Retinal pigment epithelial cell (primary cell): ENCODE measurements around the gene CRISPLD2.

Source experiments
- DNase-seq: peaks from one replicate; pipeline ENCODE4 v3.0.0-alpha.2; 2010; ENCODE audit warnings: low read depth
- H3K4me3 ChIP-seq: 2 replicates; pipeline ENCODE4 v1.5.1; 2011; ENCODE audit warnings: mild to moderate bottlenecking, low read length, control low read depth, moderate library complexity
- CTCF ChIP-seq: conservative IDR thresholded peaks from 2 replicates; pipeline ENCODE4 v1.5.1; 2011; ENCODE audit warnings: low read depth, low read length, control low read depth, inconsistent platforms

CRISPLD2 gene

DNA sequence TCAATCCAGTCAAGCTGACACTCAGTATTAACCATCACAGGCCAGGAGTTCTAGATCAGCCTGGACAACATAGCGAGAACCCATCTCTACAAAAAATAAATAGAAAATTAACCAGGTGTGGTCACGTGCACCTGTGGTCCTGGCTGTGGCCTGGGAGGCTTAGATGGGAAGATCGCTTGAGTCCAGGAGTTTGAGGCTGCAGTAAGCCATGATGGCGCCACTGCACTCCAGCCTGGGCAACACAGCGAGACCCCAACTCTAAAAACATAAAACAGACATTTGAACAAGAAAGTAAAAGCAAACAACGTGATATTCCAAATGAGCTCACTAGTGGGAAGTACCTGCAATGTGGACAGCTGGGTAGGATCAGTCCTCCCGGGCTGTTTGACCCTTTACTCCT lies 41.9 kb downstream of the CRISPLD2 start:
- no peak overlapping the region for H3K4me3 ChIP-seq
- TF ChIP-seq CTCF, result no peak
- no peak for DNase-seq

GRCh38 chr16:84862804-84863480 lies 43.2 kb downstream of the CRISPLD2 start:
- no peak for DNase-seq
- no peak overlapping the region for H3K4me3 ChIP-seq
- no peak for TF ChIP-seq CTCF

DNA sequence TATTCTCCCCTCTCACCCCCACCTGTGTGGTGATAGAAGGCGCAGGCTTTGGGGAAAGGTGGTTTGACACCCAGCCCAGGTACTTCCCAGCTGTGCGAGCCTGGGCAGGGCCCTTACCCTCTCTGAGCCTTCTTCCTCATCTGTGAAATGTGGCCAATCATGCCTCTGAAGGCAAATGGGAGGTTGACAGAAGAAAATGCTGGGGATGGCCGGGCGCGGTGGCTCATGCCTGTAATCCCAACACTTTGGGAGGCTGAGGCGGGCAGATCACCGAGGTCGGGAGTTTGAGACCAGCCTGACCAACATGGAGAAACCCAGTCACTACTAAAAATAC lies 43.7 kb downstream of the CRISPLD2 start:
- no peak for DNase-seq
- TF ChIP-seq CTCF, result no peak
- no peak overlapping the region for H3K4me3 ChIP-seq

DNA sequence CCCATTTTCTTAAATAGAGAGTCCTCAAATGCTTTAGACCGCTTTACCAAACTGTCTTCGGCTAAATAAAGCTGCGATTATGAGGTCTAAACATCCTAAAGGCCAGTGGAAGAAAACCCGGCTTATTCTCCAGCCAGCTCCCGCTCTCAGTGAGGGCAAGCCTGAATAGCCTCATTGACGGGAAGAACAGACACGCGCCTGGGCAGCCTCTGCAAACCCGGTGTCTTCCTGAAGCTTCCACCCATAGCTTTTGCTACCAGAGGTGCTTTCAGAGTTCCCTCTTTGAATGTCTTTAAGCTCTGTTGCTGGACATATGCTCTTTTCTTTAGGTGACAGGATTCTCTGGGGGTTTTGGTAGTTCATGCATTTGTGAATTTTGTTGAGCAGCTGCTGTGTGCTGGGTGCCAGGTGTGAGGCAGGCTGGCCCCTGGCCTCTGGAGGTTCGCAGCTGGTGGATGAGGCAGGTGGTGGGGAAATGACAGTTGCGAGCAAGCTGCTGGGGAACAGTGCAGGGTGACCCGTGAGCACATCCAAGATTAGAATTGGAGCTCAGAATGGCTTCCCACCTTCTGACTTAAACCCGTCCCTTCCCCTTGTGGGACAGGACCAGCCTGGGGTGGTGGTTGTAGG lies 44.7 kb downstream of the CRISPLD2 start:
- no peak for TF ChIP-seq CTCF
- no peak for DNase-seq
- H3K4me3 ChIP-seq, result no peak overlapping the region

GRCh38 chr16:84867696-84868095 lies 47.9 kb downstream of the CRISPLD2 start:
- DNase-seq, result no peak
- no peak for TF ChIP-seq CTCF
- H3K4me3 ChIP-seq, result no peak overlapping the region

DNA sequence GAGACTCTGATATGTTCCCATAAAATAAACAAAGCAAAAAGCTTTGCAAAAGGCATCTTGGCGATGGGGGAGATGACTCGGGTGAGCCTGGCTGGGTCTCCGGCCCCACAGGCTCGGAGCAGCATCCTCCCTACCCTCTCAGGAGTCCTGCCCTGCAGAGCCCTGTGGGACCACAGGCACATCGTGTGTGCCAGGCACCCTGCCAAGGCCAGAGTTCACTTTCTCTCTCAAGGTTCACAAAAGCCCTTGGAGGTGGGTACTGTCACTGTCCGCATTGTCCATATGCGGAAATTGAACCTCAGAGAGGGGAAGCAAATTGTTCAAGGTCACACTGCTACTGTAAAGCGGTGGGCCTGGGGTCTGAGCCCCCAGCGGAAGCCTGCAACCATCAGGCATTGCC lies 48.5 kb downstream of the CRISPLD2 start:
- no peak for DNase-seq
- no peak for TF ChIP-seq CTCF
- H3K4me3 ChIP-seq, result no peak overlapping the region

DNA sequence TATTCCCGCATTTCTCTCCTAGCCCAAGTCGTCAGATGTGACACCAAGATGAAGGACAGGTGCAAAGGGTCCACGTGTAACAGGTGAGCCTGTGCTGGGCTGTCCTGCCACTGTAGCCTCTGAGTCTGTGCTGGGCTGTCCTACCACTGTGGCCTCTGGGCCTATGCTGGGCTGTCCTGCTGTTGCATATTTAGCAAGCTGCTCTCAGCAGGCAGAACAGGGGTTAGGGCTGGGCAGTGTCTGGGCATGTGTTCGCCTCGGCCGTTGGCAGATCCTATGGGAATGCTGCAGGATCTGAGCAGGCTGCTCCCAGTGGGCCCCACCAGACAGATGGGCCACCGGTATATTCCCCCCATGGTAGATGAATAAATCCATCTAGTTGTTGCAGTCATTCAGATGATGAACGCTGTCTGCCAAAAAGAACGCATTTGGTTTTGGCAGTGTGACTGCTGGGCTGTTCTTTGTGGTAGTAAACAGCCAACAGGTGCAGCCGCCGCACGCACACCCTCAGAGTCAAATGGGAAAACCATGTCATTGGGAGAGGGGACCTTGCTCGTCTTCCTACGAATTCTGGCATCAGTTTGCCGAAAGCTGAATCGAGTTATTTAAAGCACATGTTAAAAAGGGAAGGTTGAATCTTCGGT lies 49.2 kb downstream of the CRISPLD2 start:
- no peak for DNase-seq
- no peak overlapping the region for H3K4me3 ChIP-seq
- no peak for TF ChIP-seq CTCF
